B cell (primary cell): ENCODE data around the gene GPATCH1. TPM values are rescaled to one million over a fixed set of nuclear protein-coding genes. Genes with fewer than 3 reads are reported as not detected.

Experiments used
- ATAC-seq: fragments of 200-7000 bp; cut with Tn5 transposase; one replicate; pipeline ENCODE4 v1.10.0; 2021; ENCODE audit warnings: low read depth, mild to moderate bottlenecking, moderate number of reproducible peaks, moderate library complexity
- CTCF ChIA-PET: fragments of 350-600 bp; sonication (Branson Sonifier 250); formaldehyde crosslinking; loops from one replicate; lab custom pipeline; 2021; ENCODE audit warnings: antibody characterized with exemption, inconsistent platforms; lab: Charles Lee
- POLR2A ChIA-PET: fragments of 350-600 bp; sonication (Branson Sonifier 250); formaldehyde crosslinking; loops from one replicate; lab custom pipeline; 2021; ENCODE audit warnings: antibody characterized with exemption; lab: Charles Lee
- DNase-seq: peaks from one replicate; pipeline ENCODE4 v3.0.0; 2013
- H2AFZ ChIP-seq: 2 replicates; pipeline ENCODE4 v1.6.1; 2012; ENCODE audit warnings: mild to moderate bottlenecking, low read depth, low read length; ENCODE audit not compliant: insufficient read depth, poor library complexity, severe bottlenecking
- H3K27ac ChIP-seq, 2 donors: 1 replicate in 1 of 2; 2 replicates in 1 of 2; pipeline ENCODE4 v1.5.1; 2012 to 2013; ENCODE audit warnings: low read length in 2 of 2, mild to moderate bottlenecking in 2 of 2, moderate library complexity in 1 of 2
- H3K27me3 ChIP-seq, 4 experiments: fragments of 200-600 bp in 1 of 4; sonication (generic) in 1 of 4; replicated peaks in 1 of 4; 1 replicate in 2 of 4; 2 replicates in 2 of 4; pipeline versions ENCODE4 v1.6.1 to v1.7.0; 2013 to 2016; ENCODE audit warnings: low read length in 3 of 4, mild to moderate bottlenecking in 2 of 4, mixed read lengths in 1 of 4, moderate library complexity in 1 of 4; ENCODE audit not compliant: insufficient read depth in 4 of 4, control insufficient read depth in 3 of 4; ENCODE audit errors: control extremely low read depth in 1 of 4
- H3K36me3 ChIP-seq, 2 experiments: replicated peaks in 1 of 2; 1 replicate in 1 of 2; 2 replicates in 1 of 2; pipeline versions ENCODE4 v1.6.1 to v1.7.1; 2013; ENCODE audit warnings: low read length in 1 of 2; ENCODE audit not compliant: insufficient read depth in 2 of 2, control insufficient read depth in 1 of 2; ENCODE audit errors: control extremely low read depth in 1 of 2, extremely low read depth in 1 of 2
- H3K4me1 ChIP-seq, 2 donors: fragments of 200-600 bp in 1 of 2; sonication (generic) in 1 of 2; 1 replicate in 1 of 2; 2 replicates in 1 of 2; pipeline versions ENCODE4 v1.5.1 to v1.6.1; 2013 to 2017; ENCODE audit warnings: low read length in 2 of 2; ENCODE audit not compliant: control insufficient read depth in 2 of 2, insufficient read depth in 2 of 2
- H3K4me2 ChIP-seq: replicated peaks from 2 replicates; pipeline ENCODE3; 2012; ENCODE audit warnings: mild to moderate bottlenecking, low read depth, low read length; ENCODE audit not compliant: poor library complexity, severe bottlenecking
- H3K4me3 ChIP-seq, 5 experiments: fragments of 200-600 bp in 1 of 5; sonication (generic) in 1 of 5; 1 replicate in 3 of 5; 2 replicates in 2 of 5; pipeline versions ENCODE4 v1.5.1 to v1.7.0; 2011 to 2016; ENCODE audit warnings: low read length in 4 of 5, mild to moderate bottlenecking in 4 of 5, low read depth in 2 of 5, control low read depth in 1 of 5, moderate library complexity in 1 of 5; ENCODE audit not compliant: insufficient read depth in 1 of 5; ENCODE audit errors: control extremely low read depth in 1 of 5, extremely low read depth in 1 of 5
- H3K79me2 ChIP-seq: fragments of 200-600 bp; sonication (generic); one replicate; pipeline ENCODE4 v1.6.0; 2016; ENCODE audit warnings: low read length; ENCODE audit not compliant: control insufficient read depth, insufficient read depth
- H3K9ac ChIP-seq: fragments of 200-600 bp; sonication (generic); 2 replicates; pipeline ENCODE4 v1.6.1; 2017; ENCODE audit warnings: mild to moderate bottlenecking, low read length, moderate library complexity
- H3K9me3 ChIP-seq, 3 donors: one replicate each; pipeline versions ENCODE4 v1.6.1 to v1.7.1; 2013; ENCODE audit warnings: low read length in 2 of 3; ENCODE audit not compliant: control insufficient read depth in 2 of 3, insufficient read depth in 1 of 3; ENCODE audit errors: control extremely low read depth in 1 of 3
- H4K20me1 ChIP-seq: 2 replicates; pipeline ENCODE4 v1.6.0; 2012; ENCODE audit warnings: mild to moderate bottlenecking, low read length; ENCODE audit not compliant: insufficient read depth, control insufficient read depth, poor library complexity, severe bottlenecking
- H3K27ac Mint-ChIP-seq: one replicate; pipeline ENCODE4 v1.8.0; 2021; ENCODE audit warnings: mixed read lengths
- H3K27me3 Mint-ChIP-seq: one replicate; pipeline ENCODE4 v1.8.0; 2021; ENCODE audit warnings: mixed read lengths
- H3K4me1 Mint-ChIP-seq: one replicate; pipeline ENCODE4 v1.8.0; 2021; ENCODE audit warnings: mixed read lengths
- H3K4me3 Mint-ChIP-seq: one replicate; pipeline ENCODE4 v1.8.0; 2021; ENCODE audit warnings: mixed read lengths
- H3K9me3 Mint-ChIP-seq: one replicate; pipeline ENCODE4 v1.8.0; 2022; ENCODE audit warnings: mixed read lengths; ENCODE audit not compliant: insufficient read depth
- CTCF ChIP-seq: fragments of 200-600 bp; IDR thresholded peaks from one replicate; pipeline ENCODE4 v1.8.0; 2022; ENCODE audit warnings: antibody characterized with exemption, mild to moderate bottlenecking
- EZH2 ChIP-seq: IDR thresholded peaks from 2 replicates; pipeline ENCODE4 v1.6.1; 2012; ENCODE audit warnings: borderline replicate concordance, low read depth, mild to moderate bottlenecking, moderate library complexity, low read length; ENCODE audit not compliant: insufficient read depth, poor library complexity, severe bottlenecking
- WGBS: methylation state at CpG from one replicate; pipeline ENCODE4 v1.1.5; 2013; ENCODE audit warnings: missing lambda C conversion rate; ENCODE audit not compliant: insufficient coverage; 5-methylcytosine and 5-hydroxymethylcytosine counted together
- intact Hi-C: fragments of 100-400 bp; cut with micrococcal nuclease; formaldehyde crosslinking; loops from one replicate; pipeline ENCODE4 v1.10.0; 2022
- polyA plus RNA-seq: library from polyadenylated mRNA; depleted of rRNA; stranded (reverse); fragments of >200 nt; gene quantifications from 2 replicates; pipeline ENCODE4 v1.2.3, GENCODE V29; 2012
- total RNA-seq, 2 donors: library from RNA; stranded (reverse); fragments of 120-200 nt in 1 of 2; gene quantifications; 1 replicate in 1 of 2; 2 replicates in 1 of 2; pipeline versions ENCODE4 v1.2.3 to v1.2.4, GENCODE V29; 2013 to 2022

Gene GPATCH1
- total and polyA plus RNA-seq, 2 donors (not counting 1 experiment from before 2014, with no cell fraction given): 9.9 to 14.6 TPM

- peaks cover 0 to 6% (median 0%) of the 10 kb centered on the region in 3 donors for H3K9me3 ChIP-seq
- WGBS: 100% methylated on average over 2 of the region's 6 CpGs
- H2AFZ ChIP-seq: no peak overlapping the region
- Mint-ChIP-seq H3K27ac (no peak overlapping the region), H3K4me3 (no peak overlapping the region), H3K4me1 (peaks cover 6% of the 10 kb centered on the region), H3K9me3 (no peaks in the 10 kb centered on the region), H3K27me3 (no peaks in the 10 kb centered on the region)
- no peaks in the 10 kb centered on the region for H4K20me1 ChIP-seq
- POLR2A ChIA-PET: no interaction called here
- no peak for TF ChIP-seq EZH2
- TF ChIP-seq CTCF: no peak
- no peak overlapping the region for H3K4me2 ChIP-seq
- H3K36me3 ChIP-seq: peaks cover 0 to 28% of the 10 kb centered on the region in 2 experiments
- no peak overlapping the region for H3K4me3 ChIP-seq
- H3K27ac ChIP-seq: no peak overlapping the region
- ATAC-seq (no peak), DNase-seq (no peak)
- no peaks in the 10 kb centered on the region for H3K27me3 ChIP-seq
- CTCF ChIA-PET: interaction anchor here (0.8 to 1.0 kb wide), 3 partner anchors 11 to 278 kb away, joined by 3 to 4 read pairs (median 3); no protein-coding TSS in a partner anchor
- no peaks in the 10 kb centered on the region for H3K79me2 ChIP-seq
- intact Hi-C loops: loop anchor here (5.0 kb wide), 1 partner anchor 277 kb away; no protein-coding TSS in a partner anchor
- H3K4me1 ChIP-seq: peaks cover 0 to 2% of the 10 kb centered on the region in 2 donors
- no peak overlapping the region for H3K9ac ChIP-seq
These were observed 48.9 kb downstream of the GPATCH1 start for GRCh38 chr19:33129901-33130300.

GRCh38 chr19:33130433-33130832 is 49.5 kb downstream of the GPATCH1 start:
- no peak overlapping the region for H3K4me2 ChIP-seq
- H3K36me3 ChIP-seq: peaks cover 0 to 25% of the 10 kb centered on the region in 2 experiments
- DNase-seq (no peak), ATAC-seq (no peak)
- no peak overlapping the region for H3K27ac ChIP-seq
- H3K4me1 ChIP-seq: peaks cover 0 to 2% of the 10 kb centered on the region in 2 donors
- ChIA-PET CTCF (interaction anchor here (1.0 kb wide), 1 partner anchor 10 kb away, joined by 3 read pairs; no protein-coding TSS in a partner anchor), POLR2A (no interaction called here)
- no peaks in the 10 kb centered on the region for H3K79me2 ChIP-seq
- Mint-ChIP-seq H3K27me3 (no peaks in the 10 kb centered on the region), H3K9me3 (no peaks in the 10 kb centered on the region), H3K4me3 (no peak overlapping the region), H3K4me1 (peaks cover 10% of the 10 kb centered on the region), H3K27ac (no peak overlapping the region)
- no peaks in the 10 kb centered on the region for H3K27me3 ChIP-seq
- no peak for TF ChIP-seq EZH2
- TF ChIP-seq CTCF: no peak
- no peaks in the 10 kb centered on the region for H4K20me1 ChIP-seq
- H3K4me3 ChIP-seq: no peak overlapping the region
- no peak overlapping the region for H2AFZ ChIP-seq
- H3K9ac ChIP-seq: no peak overlapping the region
- WGBS: 97% methylated on average over 6 of the region's 6 CpGs
- H3K9me3 ChIP-seq: peaks cover 0 to 9% (median 0%) of the 10 kb centered on the region in 3 donors
- intact Hi-C loops: no loop called here
